ENCODE data around the gene ID1. TPM values are rescaled to one million over a fixed set of nuclear protein-coding genes. Genes with fewer than 3 reads are reported as not detected.
A peak's percentile ranks its signal among the peaks of the same experiment; 100 is the strongest.

The ID1 gene
- total and polyA plus RNA-seq, 2 of the 13 experiments (the other 11 are each of a cell fraction or from before 2014, with no cell fraction given): 320 to 419 TPM

GRCh38 chr20:31565699-31566318 lies 39.3 kb upstream of the ID1 start (continued):
- TF ChIP-seq SNAPC4 (CRISPR knock-in tag; IDR thresholded peaks at IDR 0.05): no peak
- no peak for TF ChIP-seq PRPF4 (IDR thresholded peaks at IDR 0.05; ENCODE audit: low read depth, low read length, poor library complexity, severe bottlenecking)
- no peak for TF ChIP-seq ZGPAT (CRISPR knock-in tag; IDR thresholded peaks at IDR 0.05)
- 0 out of 2 replicates have a peak, but pooled peaks have one; percentile 19 for TF ChIP-seq SRY (CRISPR knock-in tag; IDR thresholded peaks at IDR 0.05)
- 0 out of 2 replicates have a peak, but pooled peaks have one; percentile 8 for TF ChIP-seq NFYB (CRISPR knock-in tag; IDR thresholded peaks at IDR 0.05)
- TF ChIP-seq ZNF740 (CRISPR knock-in tag; IDR thresholded peaks at IDR 0.05): 0 out of 2 replicates have a peak, but pooled peaks have one; percentile 12
- TF ChIP-seq AGO2 (optimal IDR thresholded peaks at IDR 0.05; ENCODE audit: low read depth, low read length): peak; percentile 74
- TF ChIP-seq POGZ (CRISPR knock-in tag; IDR thresholded peaks at IDR 0.05): no peak
- no peak for TF ChIP-seq ZSCAN12 (CRISPR knock-in tag; IDR thresholded peaks at IDR 0.05)
- TF ChIP-seq RBM22 (optimal IDR thresholded peaks at IDR 0.05; ENCODE audit: low read length): peak; percentile 3
- TF ChIP-seq ZNF614 (CRISPR knock-in tag; IDR thresholded peaks at IDR 0.05; ENCODE audit: borderline replicate concordance): no peak
- TF ChIP-seq MYC (CRISPR knock-in tag; IDR thresholded peaks at IDR 0.05; ENCODE audit: borderline replicate concordance): no peak
- TF ChIP-seq SRSF1 (optimal IDR thresholded peaks at IDR 0.05; ENCODE audit: low read depth, low read length): no peak
- no peak for TF ChIP-seq E2F5 (CRISPR knock-in tag; conservative IDR thresholded peaks at IDR 0.05)
- no peak for TF ChIP-seq HMGXB3 (CRISPR knock-in tag; IDR thresholded peaks at IDR 0.05; ENCODE audit: borderline replicate concordance)

Data from HepG2 (cell line).